ENCODE measurements around the gene TRAF1. TPM values are rescaled to one million over a fixed set of nuclear protein-coding genes. Genes with fewer than 3 reads are reported as not detected.

TRAF1 gene
- total and polyA plus RNA-seq, 5 donors from 2014 or later = 13.5 to 167 (median 16.9) TPM

DNA sequence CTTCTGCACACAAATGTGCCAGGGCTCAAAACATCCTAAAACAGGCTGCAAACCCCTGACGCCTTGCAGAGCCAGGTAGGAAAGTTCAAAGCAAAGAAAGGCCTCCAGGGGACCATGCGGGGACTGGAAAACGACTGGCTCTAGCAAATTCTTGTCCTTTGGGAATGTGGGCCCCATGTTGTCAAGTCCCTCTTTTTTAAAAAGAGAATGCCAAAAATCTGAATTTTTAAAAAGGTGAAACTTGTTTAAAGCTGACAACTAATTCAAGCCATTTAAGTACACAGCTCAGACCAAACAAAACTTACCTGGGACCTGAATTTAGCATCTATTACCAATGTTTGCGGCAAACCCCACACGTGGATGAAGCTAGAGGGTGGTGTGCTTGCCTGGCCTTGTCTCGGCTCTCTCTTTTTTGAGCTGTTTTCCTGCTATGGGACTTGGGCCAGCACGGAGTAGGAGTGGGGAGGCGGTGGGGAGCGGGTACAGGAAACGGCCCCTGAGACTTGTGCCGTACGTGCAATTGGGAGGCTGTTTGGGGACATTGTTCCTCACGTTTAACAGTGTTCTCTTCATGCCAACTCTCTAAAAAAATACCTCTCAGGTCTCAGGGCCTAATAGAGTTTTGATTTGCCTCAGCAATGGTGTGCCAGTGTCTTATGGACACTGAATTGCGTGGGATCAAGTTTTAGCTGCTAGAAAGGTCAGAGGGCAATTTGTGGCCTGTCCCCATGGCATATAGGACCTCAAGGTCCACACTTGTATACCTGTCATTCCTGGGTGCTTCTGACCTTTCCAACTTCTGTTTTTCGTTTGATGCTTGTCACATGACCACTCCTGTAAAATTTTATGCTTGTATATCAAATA is 34.5 kb downstream of the TRAF1 start:
- no peaks in the 10 kb centered on the region for H3K36me3 Mint-ChIP-seq
- peaks cover 84% of the 10 kb centered on the region for H3K4me1 ChIP-seq (ENCODE audit: control insufficient read depth, insufficient read depth, low read length, poor library complexity, severe bottlenecking)
- DNase-seq (peak in 1 of 3 donors; percentile 60), ATAC-seq (ENCODE audit: low read depth in 2 of 2) (no peak)
- H3K27ac ChIP-seq (ENCODE audit: insufficient read depth, low read length, poor library complexity, severe bottlenecking) = peak overlapping the region; percentile 96
- no peaks in the 10 kb centered on the region for H3K9me3 ChIP-seq (ENCODE audit: control insufficient read depth in 2 of 2, low read length in 2 of 2)
- H3K4me1 Mint-ChIP-seq = peaks cover 12 to 89% (median 60%) of the 10 kb centered on the region in 4 donors
- peak overlapping the region; percentile 72 for H3K4me3 ChIP-seq (ENCODE audit: low read depth, low read length)
- no peaks in the 10 kb centered on the region for H3K36me3 ChIP-seq (ENCODE audit: control insufficient read depth, insufficient read depth, low read length)
- no peaks in the 10 kb centered on the region for H3K9me3 Mint-ChIP-seq
- no peaks in the 10 kb centered on the region for H3K27me3 Mint-ChIP-seq
- peak overlapping the region; percentile 65 to 88 (median 82) for H3K4me3 Mint-ChIP-seq
- H3K27ac Mint-ChIP-seq = peak overlapping the region; percentile 94 to 100 (median 100)
- no peaks in the 10 kb centered on the region for H3K27me3 ChIP-seq (ENCODE audit: control insufficient read depth, insufficient read depth, low read length)

DNA sequence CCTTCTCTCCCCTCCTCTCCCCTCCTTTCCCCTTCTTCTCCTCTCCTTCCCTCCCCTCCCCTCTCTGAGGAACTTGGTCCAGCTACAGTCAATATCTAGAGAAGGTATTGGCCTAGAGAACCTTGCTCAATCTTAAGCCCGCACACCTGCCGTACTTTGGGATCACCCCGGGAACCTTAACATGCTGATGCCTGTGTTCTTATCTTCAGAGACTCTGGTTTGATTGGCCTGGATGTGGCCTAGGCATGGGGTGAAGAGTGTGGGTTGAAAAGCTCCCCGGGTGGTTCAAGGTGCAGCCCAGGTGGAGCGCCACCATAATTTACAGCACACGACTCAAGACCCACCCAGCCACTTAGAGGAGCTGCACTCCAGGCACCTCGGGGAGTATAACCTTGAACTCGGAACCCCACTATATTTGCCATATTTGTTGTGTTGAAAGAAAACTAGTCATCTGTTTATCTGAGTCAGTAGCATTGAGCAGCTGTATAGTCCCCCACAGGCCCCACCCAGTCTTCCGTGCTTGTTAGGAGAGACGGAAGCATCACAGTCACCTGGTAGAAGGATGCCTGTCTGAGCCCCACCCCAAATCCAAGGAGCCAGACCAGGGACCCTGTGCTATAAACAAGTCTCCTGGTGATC is 35.2 kb downstream of the TRAF1 start:
- peak; percentile 56 to 92 (median 59) for DNase-seq
- peak; percentile 68 to 70 for ATAC-seq (ENCODE audit: low read depth in 2 of 2)
- peaks cover under 1% of the 10 kb centered on the region for H3K36me3 Mint-ChIP-seq
- peaks cover 12 to 86% (median 54%) of the 10 kb centered on the region in 4 donors for H3K4me1 Mint-ChIP-seq
- Histone ChIP-seq H3K27me3 (ENCODE audit: control insufficient read depth, insufficient read depth, low read length) (no peaks in the 10 kb centered on the region), H3K4me1 (ENCODE audit: control insufficient read depth, insufficient read depth, low read length, poor library complexity, severe bottlenecking) (peaks cover 77% of the 10 kb centered on the region), H3K9me3 (ENCODE audit: control insufficient read depth in 2 of 2, low read length in 2 of 2) (no peaks in the 10 kb centered on the region), H3K27ac (ENCODE audit: insufficient read depth, low read length, poor library complexity, severe bottlenecking) (peak overlapping the region; percentile 96), H3K36me3 (ENCODE audit: control insufficient read depth, insufficient read depth, low read length) (no peaks in the 10 kb centered on the region), H3K4me3 (ENCODE audit: low read depth, low read length) (peak overlapping the region; percentile 72)
- H3K27ac Mint-ChIP-seq = peak overlapping the region; percentile 94 to 100 (median 100)
- H3K4me3 Mint-ChIP-seq = peak overlapping the region; percentile 65 to 88 (median 82)
- H3K9me3 Mint-ChIP-seq = no peaks in the 10 kb centered on the region
- H3K27me3 Mint-ChIP-seq = no peaks in the 10 kb centered on the region

DNA sequence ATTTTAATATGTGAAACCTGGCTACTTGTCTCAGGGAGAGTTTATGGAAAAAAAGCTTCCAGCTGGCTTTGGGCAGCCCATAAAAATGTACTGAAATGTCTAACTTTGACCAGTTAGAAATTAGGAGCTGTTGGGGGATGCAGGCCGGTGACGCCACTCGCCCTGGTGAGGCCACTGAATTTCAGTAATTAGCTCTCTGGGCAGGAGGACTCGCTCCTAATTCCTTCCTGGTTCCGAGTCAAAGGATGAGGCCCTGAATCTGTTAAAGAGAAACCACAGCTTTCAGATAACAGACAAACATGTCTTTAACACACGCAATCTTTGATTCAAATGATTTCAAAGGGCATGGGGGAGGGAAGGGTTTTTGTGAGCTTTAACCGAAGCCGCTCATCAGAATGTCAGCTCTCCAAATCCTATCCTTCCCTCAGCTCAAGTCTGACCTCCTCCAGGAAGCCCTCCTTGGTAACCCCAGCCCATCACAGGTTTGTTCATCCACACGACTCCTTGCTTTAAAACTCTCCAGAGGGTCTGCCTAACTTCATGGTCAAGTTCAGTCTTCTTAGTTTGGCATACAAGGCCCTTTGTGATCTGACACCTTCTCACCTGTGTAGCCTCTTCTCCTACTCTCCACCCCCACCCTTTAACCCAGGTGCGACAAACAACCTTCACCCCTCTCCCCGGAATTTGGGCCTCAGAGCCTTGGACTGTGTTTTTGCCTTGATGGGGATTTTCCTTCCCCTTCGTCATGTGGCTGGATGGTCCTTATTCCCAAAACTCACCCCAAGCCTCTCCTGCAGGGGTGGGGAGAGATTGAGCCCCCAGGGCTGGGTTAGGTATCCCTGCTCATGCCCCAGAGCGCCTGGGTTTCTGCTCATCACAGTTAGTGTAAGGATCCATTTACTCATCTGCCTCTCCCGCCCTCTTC is 36.0 kb downstream of the TRAF1 start:
- H3K9me3 Mint-ChIP-seq = no peaks in the 10 kb centered on the region
- no peaks in the 10 kb centered on the region for H3K27me3 ChIP-seq (ENCODE audit: control insufficient read depth, insufficient read depth, low read length)
- H3K27me3 Mint-ChIP-seq = no peaks in the 10 kb centered on the region
- H3K4me3 ChIP-seq (ENCODE audit: low read depth, low read length) = peak overlapping the region; percentile 72
- peak in 2 of 3 donors; percentile 80 to 90 for DNase-seq
- peaks cover 6% of the 10 kb centered on the region for H3K36me3 Mint-ChIP-seq
- ATAC-seq (ENCODE audit: low read depth in 2 of 2) = peak; percentile 25 to 37
- H3K4me1 ChIP-seq (ENCODE audit: control insufficient read depth, insufficient read depth, low read length, poor library complexity, severe bottlenecking) = peaks cover 69% of the 10 kb centered on the region
- peak overlapping the region; percentile 96 for H3K27ac ChIP-seq (ENCODE audit: insufficient read depth, low read length, poor library complexity, severe bottlenecking)
- peaks cover 12 to 86% (median 55%) of the 10 kb centered on the region in 4 donors for H3K4me1 Mint-ChIP-seq
- no peaks in the 10 kb centered on the region for H3K36me3 ChIP-seq (ENCODE audit: control insufficient read depth, insufficient read depth, low read length)
- peak overlapping the region; percentile 65 to 92 (median 87) for H3K4me3 Mint-ChIP-seq
- peak overlapping the region; percentile 94 to 100 (median 100) for H3K27ac Mint-ChIP-seq
- H3K9me3 ChIP-seq (ENCODE audit: control insufficient read depth in 2 of 2, low read length in 2 of 2) = no peaks in the 10 kb centered on the region

DNA sequence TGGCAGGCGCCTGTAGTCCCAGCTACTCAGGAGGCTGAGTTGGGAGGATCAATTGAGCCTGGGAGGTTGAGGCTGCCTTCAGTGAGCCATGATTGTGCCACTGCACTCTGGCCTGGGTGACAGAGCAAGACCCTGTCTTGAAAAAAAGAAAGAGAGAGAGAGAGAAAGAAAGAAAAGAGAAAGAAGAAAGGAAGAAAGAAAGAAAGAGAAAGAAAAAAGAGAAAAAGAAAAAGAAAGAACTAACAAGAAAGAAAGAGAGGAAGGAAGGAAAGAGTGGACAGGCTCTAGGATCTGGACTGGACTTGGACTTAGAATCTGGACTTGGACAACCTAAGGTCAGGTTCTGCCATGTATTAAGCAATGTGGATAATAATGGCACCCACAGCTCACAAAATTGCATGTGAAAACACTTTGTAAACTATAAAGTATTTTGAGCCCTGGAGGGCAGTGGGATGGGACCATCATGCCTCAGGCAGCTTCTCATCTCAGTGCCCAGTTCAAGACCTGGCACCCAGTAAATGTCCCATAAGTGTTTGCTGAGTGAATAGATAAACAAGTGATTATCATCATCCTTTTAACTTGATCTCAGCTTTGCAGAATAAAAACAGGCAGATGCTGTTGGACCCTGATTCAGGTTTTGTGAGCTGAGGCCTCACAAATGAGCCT is 36.9 kb downstream of the TRAF1 start:
- Mint-ChIP-seq H3K36me3 (peaks cover 6% of the 10 kb centered on the region), H3K27me3 (no peaks in the 10 kb centered on the region), H3K4me1 (peaks cover 12 to 80% (median 54%) of the 10 kb centered on the region in 4 donors), H3K27ac (peak overlapping the region; percentile 94 to 100 (median 100)), H3K9me3 (no peaks in the 10 kb centered on the region), H3K4me3 (peak overlapping the region; percentile 65 to 92 (median 87))
- H3K9me3 ChIP-seq (ENCODE audit: control insufficient read depth in 2 of 2, low read length in 2 of 2) = no peaks in the 10 kb centered on the region
- peak overlapping the region; percentile 96 for H3K27ac ChIP-seq (ENCODE audit: insufficient read depth, low read length, poor library complexity, severe bottlenecking)
- no peaks in the 10 kb centered on the region for H3K27me3 ChIP-seq (ENCODE audit: control insufficient read depth, insufficient read depth, low read length)
- peak in 1 of 3 donors; percentile 50 for DNase-seq
- ATAC-seq (ENCODE audit: low read depth in 2 of 2) = no peak
- no peaks in the 10 kb centered on the region for H3K36me3 ChIP-seq (ENCODE audit: control insufficient read depth, insufficient read depth, low read length)
- peak overlapping the region; percentile 72 for H3K4me3 ChIP-seq (ENCODE audit: low read depth, low read length)
- H3K4me1 ChIP-seq (ENCODE audit: control insufficient read depth, insufficient read depth, low read length, poor library complexity, severe bottlenecking) = peaks cover 61% of the 10 kb centered on the region

DNA sequence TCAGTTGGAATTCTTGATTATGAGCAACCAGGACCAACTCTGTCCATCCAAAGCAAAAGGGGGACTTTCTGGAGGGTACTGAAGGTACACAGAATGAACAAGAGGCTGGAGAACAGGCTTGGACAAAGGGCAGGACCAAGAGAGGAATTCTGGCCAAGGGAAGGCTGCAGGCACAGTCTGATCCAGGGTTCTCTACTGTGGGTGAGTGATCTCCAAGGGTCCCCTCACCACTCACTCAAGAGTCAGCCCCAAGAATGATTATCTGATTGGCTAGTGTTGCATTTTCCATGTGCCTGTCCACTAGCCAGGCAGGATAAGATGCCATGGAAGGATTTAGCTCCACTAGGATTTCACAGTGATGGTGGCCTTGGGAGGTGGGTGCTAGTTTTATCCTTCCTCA is 38.0 kb downstream of the TRAF1 start:
- H3K27ac ChIP-seq (ENCODE audit: insufficient read depth, low read length, poor library complexity, severe bottlenecking) = peak overlapping the region; percentile 96
- no peaks in the 10 kb centered on the region for H3K9me3 ChIP-seq (ENCODE audit: control insufficient read depth in 2 of 2, low read length in 2 of 2)
- peaks cover 12 to 80% (median 59%) of the 10 kb centered on the region in 4 donors for H3K4me1 Mint-ChIP-seq
- H3K27me3 ChIP-seq (ENCODE audit: control insufficient read depth, insufficient read depth, low read length) = no peaks in the 10 kb centered on the region
- no peaks in the 10 kb centered on the region for H3K36me3 ChIP-seq (ENCODE audit: control insufficient read depth, insufficient read depth, low read length)
- H3K27ac Mint-ChIP-seq = peak overlapping the region; percentile 94 to 100 (median 100)
- DNase-seq (no peak), ATAC-seq (ENCODE audit: low read depth in 2 of 2) (no peak)
- peaks cover 50% of the 10 kb centered on the region for H3K4me1 ChIP-seq (ENCODE audit: control insufficient read depth, insufficient read depth, low read length, poor library complexity, severe bottlenecking)
- peaks cover 6% of the 10 kb centered on the region for H3K36me3 Mint-ChIP-seq
- H3K9me3 Mint-ChIP-seq = no peaks in the 10 kb centered on the region
- H3K27me3 Mint-ChIP-seq = no peaks in the 10 kb centered on the region
- peak overlapping the region in 2 of 4 donors; percentile 24 to 26 for H3K4me3 Mint-ChIP-seq
- H3K4me3 ChIP-seq (ENCODE audit: low read depth, low read length) = no peak overlapping the region

DNA sequence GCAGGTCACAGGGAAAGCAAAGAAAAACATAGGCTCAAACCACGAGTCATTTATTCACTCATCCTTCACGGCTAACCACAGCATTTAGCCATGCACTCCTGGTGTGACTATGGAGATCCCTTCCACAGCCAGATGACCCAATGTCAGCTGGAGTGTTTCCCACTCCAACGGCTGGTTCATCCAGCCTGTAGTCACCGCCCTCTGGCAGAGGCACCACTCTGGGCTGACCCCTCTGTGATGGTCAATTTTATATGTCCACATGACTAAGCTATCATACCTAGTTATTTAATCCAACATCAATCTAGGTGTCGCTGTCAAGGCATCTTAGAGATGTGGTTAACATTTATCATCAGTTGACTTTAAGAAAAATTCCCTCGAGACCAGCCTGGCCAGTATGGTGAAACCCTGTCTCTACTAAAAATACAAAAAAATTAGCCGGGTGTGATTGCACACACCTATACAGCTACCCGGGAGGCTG is 40.1 kb downstream of the TRAF1 start:
- H3K9me3 ChIP-seq (ENCODE audit: control insufficient read depth in 2 of 2, low read length in 2 of 2) = no peaks in the 10 kb centered on the region
- DNase-seq (no peak), ATAC-seq (ENCODE audit: low read depth in 2 of 2) (no peak)
- peaks cover 11 to 78% (median 47%) of the 10 kb centered on the region in 4 donors for H3K4me1 Mint-ChIP-seq
- no peaks in the 10 kb centered on the region for H3K27me3 Mint-ChIP-seq
- H3K9me3 Mint-ChIP-seq = no peaks in the 10 kb centered on the region
- no peaks in the 10 kb centered on the region for H3K27me3 ChIP-seq (ENCODE audit: control insufficient read depth, insufficient read depth, low read length)
- H3K27ac Mint-ChIP-seq = peak overlapping the region; percentile 74 to 100 (median 77)
- no peak overlapping the region for H3K27ac ChIP-seq (ENCODE audit: insufficient read depth, low read length, poor library complexity, severe bottlenecking)
- H3K36me3 ChIP-seq (ENCODE audit: control insufficient read depth, insufficient read depth, low read length) = no peaks in the 10 kb centered on the region
- H3K4me3 ChIP-seq (ENCODE audit: low read depth, low read length) = no peak overlapping the region
- H3K4me1 ChIP-seq (ENCODE audit: control insufficient read depth, insufficient read depth, low read length, poor library complexity, severe bottlenecking) = peaks cover 43% of the 10 kb centered on the region
- peak overlapping the region in 1 of 4 donors; percentile 41 for H3K4me3 Mint-ChIP-seq
- peaks cover 6% of the 10 kb centered on the region for H3K36me3 Mint-ChIP-seq

Data from CD4-positive, CD25-positive, alpha-beta regulatory T cell (primary cell).